22Rv1 (cell line): ENCODE results near the gene OR5H6.
"Not testable (repeated sequence)": the region's sequence is repeated elsewhere in the genome, so short reads cannot be mapped to it uniquely, and the experiment has no call there.

Experiments
- H3K27ac ChIP-seq: fragments of 450-650 bp; 2 replicates; pipeline ENCODE4 v1.5.1; 2017
- ZFX ChIP-seq: fragments of 450-650 bp; IDR thresholded peaks from 2 replicates; pipeline ENCODE4 v1.6.1; 2017; ENCODE audit warnings: antibody characterized with exemption, borderline replicate concordance
- TF ChIP-seq, protein P1 (sequence below): fragments of 450-650 bp; IDR thresholded peaks from 2 replicates; pipeline ENCODE4 v1.5.1; 2017; ENCODE audit warnings: mild to moderate bottlenecking

Gene OR5H6

DNA sequence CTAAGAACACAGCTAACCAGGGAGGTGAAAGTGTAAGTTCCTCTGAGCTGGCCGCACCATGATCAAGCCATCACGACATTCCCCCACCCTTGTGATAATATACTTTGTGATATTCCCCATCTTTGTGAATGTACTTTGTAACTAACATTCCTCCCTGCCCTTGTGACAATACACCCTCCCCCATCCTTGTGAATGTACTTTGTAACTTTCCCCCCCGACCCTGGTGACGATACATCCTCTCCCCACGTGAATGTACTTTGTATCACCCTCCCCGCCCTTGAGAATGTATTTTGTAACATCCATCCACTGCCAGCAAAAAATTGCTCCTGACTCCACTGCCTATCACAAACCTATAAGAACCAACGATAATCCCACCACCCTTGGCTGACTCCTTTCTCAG, 20.2 kb upstream of the OR5H6 start:
- H3K27ac ChIP-seq = no peak overlapping the region

DNA sequence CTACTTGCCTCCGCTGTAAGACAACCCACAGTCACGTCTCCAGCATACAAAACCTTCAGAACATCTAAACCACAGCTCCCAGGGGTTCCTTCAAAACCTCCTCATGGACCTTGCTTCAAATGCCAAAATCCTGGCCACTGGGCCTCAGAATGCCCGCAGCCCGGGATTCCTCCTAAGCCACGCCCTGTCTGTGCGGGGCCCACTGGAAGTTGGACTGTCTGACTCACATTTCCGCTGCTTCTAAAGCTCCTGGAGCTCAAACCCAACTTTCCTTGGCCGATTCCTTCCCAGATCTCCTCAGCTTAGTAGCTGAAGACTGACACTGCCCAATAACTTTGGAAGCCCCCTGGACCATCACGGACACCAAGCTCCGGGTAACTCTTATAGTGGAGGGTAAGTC, 17.9 kb upstream of the OR5H6 start:
- TF ChIP-seq, protein P1, sequence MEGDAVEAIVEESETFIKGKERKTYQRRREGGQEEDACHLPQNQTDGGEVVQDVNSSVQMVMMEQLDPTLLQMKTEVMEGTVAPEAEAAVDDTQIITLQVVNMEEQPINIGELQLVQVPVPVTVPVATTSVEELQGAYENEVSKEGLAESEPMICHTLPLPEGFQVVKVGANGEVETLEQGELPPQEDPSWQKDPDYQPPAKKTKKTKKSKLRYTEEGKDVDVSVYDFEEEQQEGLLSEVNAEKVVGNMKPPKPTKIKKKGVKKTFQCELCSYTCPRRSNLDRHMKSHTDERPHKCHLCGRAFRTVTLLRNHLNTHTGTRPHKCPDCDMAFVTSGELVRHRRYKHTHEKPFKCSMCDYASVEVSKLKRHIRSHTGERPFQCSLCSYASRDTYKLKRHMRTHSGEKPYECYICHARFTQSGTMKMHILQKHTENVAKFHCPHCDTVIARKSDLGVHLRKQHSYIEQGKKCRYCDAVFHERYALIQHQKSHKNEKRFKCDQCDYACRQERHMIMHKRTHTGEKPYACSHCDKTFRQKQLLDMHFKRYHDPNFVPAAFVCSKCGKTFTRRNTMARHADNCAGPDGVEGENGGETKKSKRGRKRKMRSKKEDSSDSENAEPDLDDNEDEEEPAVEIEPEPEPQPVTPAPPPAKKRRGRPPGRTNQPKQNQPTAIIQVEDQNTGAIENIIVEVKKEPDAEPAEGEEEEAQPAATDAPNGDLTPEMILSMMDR = no peak
- TF ChIP-seq ZFX = no peak
- no peak overlapping the region for H3K27ac ChIP-seq

More for the DNA sequence above, 20.2 kb upstream of the OR5H6 start:
- TF ChIP-seq, protein P1 = no peak
- no peak for TF ChIP-seq ZFX

DNA sequence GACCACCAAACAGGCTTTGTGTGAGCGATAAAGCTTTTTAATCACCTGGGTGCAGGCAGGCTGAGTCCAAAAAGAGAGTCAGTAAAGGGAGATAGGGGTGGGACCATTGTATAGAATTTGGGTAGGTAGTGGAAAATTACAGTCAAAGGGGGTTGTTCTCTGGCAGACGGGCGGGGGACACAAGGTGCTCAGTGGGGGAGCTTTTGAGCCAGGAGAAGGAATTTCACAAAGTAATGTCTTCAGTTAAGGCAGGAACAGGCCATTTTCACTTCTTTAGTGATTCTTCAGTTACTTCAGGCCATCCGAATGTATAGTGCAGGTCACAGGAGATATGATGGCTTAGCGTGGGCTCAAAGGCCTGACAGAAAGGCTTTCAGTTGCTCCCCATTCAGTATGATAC, 8.0 kb upstream of the OR5H6 start:
- H3K27ac ChIP-seq = not testable (repeated sequence)

DNA sequence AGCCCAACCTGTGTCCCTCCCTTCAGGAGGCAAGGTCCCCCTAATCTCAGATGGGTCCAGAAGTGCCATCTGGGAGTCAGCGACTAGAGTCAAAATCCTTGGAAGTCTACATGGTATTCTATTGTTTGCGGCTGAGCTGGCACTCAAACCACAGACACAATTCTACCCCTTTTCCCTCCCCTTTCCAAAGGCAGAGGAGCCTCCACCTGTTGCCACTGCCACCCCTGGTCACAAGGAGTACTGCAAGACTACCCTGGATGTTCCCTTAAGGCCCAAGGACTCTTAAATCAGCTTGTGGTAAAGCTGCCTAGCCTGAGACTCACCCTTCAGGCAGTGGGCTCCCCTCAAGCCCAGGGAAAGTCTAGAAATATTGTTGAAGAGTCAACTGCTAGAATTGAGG, 4.3 kb upstream of the OR5H6 start:
- TF ChIP-seq, protein P1 = peak; percentile 70
- TF ChIP-seq ZFX = no peak
- H3K27ac ChIP-seq = no peak overlapping the region

DNA sequence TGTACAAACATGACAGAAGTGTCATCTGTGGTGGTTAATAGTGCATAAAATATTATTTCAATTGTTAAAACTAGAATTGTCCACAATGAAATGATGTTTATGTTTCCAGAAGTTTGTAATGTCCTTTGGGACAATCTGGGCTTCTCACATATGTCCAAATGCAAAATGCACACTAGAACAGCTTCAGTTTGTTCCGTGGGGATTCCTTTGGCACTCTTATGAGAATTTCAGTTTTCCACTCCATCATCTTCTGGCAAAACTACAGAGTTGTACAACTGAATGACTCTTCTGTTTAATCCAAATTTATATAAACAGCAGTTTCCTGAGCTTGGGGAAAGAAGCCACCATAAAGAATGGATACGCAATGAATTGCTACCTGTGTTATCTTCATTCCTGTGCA, 2.0 kb upstream of the OR5H6 start:
- H3K27ac ChIP-seq = no peak overlapping the region
- TF ChIP-seq, protein P1 = no peak
- TF ChIP-seq ZFX = no peak

DNA sequence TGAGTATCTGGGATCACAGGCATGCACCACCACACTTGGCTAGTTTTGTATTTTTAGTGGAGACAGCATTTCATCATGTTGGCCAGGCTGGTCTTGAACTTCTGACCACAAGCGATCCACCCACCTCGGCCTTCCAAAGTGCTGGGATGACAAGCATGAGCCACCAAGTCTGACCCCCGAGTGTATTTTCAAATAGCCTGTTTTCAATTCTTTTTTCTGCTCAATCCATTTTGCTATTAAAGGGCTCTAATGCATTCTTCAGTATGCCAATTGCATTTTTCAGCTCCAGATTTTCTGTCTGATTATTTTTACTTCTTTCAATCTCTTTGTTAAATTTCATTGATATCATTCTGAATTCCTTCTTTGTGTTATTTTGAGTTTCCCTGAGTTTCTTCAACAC, 5.8 kb downstream of the OR5H6 start:
- no peak for TF ChIP-seq ZFX
- TF ChIP-seq, protein P1 = no peak
- H3K27ac ChIP-seq = no peak overlapping the region

DNA sequence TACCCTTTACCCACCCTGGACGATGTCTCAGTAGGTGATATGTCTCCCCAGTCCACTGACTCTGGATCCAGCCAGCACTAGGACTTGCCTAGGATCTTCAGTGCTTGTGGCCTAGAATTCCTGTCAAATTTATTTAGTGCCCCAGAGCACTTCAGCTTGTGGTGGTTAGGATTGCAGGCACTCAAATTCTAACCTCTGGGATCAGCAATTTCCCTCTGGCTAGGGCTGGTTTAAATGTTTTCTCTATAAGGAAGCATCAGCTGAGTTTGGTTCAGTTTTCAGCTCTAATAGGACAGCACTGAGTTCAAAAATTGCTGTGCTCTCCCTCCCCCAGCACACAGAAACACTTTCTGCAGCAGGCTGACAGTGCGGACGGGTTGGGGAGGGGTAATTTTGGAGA, 8.1 kb downstream of the OR5H6 start:
- TF ChIP-seq, protein P1 = no peak
- TF ChIP-seq ZFX = no peak
- no peak overlapping the region for H3K27ac ChIP-seq

DNA sequence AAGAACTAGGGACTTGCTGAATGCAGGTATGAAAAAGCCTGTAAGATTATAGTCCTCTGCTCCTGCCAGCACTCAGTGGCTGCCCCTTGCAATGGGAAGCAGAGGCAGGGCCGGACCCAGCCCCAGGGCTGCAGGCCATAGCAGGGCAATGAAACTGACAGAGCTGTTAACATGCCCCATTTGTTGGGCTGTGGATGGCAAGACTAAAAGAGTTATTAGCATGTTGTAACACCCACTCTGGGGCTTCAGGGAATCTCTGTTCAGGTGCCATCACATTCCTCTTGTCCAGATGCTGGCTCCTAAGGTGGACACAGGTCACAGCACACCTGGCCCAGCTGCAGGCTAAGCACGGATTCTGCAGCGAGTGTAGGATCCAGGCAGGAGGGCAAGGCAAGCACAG, 10.9 kb downstream of the OR5H6 start:
- TF ChIP-seq, protein P1 = no peak
- no peak overlapping the region for H3K27ac ChIP-seq
